ENCODE data around the gene ANGPTL2.
"Not testable (repeated sequence)": the region's sequence is repeated elsewhere in the genome, so short reads cannot be mapped to it uniquely, and the experiment has no call there.

Gene ANGPTL2

DNA sequence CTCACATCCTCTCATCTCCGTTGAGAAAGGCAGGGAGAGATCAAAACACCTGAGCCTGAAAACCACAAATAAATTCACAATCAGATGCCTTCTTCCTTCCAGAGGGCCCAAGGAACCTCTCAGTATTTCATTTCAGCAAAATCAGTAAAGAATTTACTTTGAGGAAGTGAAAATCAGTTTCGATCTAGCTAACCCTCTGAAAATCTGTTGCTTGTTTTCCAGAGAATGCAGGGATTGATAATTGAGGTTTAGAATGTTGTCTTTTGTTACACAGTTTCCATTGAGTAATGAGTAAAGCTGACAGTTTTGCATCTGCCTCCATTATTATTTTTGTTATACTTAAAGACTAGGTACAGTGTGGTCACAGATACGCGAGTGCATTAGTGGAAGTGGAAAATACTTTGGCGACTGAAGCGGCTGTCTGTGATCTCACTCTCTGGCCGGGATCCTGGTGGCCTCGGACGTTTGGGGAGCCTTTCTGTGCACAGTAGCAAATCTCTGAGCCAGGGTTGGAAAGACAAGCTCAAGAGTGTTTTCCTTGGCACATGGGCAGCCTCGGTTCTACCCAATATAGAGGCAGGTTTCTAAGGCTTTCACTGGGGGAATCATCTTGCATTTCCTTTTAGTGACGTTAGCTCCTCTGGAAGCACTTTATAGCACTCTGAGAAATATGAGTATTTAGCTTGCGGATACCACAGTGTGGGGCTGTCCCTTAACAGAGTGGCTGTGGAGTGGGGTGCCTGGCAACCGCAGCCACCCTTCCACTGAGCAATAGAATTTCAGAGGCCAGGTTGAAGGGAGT lies 32.2 kb upstream of the ANGPTL2 start:
- no peak for DNase-seq

DNA sequence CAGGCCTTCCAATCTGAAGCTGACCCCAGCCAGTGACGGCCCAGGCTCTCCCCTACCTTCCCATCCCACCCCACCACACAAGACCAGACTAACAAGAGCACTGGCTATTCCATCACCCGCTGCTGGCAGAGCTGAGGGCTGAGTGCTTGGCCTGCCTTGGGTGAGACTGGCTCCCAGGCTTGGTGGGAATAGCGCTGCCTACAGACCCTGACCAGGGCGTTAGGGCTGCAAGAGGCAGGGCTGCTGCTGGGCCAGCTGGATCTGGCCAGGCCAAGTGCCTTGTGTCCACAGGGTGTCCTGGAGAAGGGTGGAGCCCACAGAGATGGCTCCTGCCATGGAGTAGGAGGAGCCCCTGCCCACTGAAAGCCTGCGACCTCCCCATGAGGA lies 31.6 kb upstream of the ANGPTL2 start:
- no peak for DNase-seq

- DNase-seq: no peak
These were observed 31.1 kb upstream of the ANGPTL2 start for GRCh38 chr9:127153501-127153900.

DNA sequence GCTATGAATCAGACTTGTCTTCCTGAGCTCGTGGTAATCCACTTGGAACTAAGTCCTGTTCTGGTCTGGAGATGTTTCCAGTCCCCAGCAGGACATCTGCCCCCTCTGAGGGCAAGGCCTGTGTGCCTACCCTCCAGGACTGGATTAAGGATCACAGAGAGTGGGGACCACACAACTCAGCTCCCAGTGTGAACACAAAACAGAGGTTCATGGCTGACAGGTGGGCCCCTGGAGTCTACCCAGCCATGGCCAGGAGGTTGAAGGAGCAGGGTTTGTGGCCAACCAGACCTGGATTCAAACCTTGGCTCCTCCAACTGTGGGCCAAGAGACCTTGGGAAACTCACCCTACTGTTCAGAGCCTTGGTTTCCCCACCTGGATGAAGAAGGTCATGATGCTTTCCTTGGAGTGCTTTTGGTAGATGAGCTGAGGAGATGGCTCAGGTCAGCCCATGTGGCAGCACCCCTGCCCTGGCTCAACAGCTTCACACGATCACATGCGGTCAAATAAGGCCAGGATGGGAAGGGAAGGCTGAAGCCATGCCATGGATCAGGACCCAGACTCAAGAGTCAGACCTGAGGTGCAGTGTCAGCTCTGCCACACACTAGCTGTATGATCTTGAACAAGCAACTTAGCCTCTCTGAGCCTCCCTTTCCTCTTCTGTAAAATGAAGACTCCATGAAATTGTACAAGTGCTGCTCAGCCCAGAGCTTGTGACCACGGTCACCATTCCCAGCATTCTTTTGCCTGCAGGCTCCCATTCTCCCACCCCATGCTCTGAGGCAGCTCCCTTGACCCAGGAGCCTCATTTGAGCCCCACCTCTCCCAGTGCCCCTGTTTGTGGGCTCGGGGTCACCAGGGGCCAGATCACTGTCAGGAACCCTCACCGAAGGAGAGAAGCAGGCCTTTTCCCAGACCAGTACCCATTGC lies 27.3 kb upstream of the ANGPTL2 start:
- DNase-seq: no peak

GRCh38 chr9:127149010-127149409 lies 26.6 kb upstream of the ANGPTL2 start:
- DNase-seq: no peak

DNA sequence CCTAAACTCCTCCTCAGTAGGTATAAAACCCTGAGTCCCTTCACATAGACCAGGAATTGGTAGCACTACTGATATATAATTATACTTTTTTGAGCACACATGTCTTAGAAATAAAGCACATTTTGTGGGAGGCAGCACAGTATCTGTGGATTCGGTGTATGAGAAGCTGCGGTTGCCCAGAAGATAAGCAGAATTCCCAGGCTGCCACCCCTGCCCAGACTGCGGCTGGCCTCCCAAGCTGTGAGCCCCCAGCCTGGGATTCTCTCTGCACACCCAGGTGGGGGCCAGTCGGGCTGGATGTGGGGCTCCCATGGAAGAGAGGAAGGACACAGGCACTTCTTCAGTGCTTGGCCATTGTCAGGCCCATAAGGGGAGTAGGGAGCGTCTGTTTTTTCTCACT lies 25.6 kb upstream of the ANGPTL2 start:
- DNase-seq: no peak

DNA sequence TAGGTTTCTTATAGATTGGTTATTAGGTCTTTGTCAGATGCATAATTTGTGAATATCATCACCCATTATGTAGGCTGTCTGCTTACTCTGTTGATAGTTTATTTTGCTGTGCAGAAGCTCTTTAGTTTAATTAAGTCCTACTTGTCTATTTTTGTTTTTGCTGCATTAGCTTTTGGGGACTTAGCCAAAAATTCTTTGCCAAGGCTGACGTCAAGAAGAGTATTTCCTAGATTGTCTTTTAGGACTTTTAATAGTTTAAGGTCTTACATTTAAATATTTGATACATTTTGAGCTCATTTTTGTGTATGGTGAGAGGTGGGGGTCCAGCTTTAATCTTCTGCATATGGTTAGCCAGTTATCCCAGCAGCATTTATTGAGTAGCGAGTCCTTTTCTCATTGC lies 24.8 kb upstream of the ANGPTL2 start:
- DNase-seq: no peak

- DNase-seq: not testable (repeated sequence)
These were observed 24.4 kb upstream of the ANGPTL2 start for GRCh38 chr9:127146841-127147240.

GRCh38 chr9:127144670-127145445 lies 22.4 kb upstream of the ANGPTL2 start:
- DNase-seq: no peak

GRCh38 chr9:127143920-127144465 lies 21.6 kb upstream of the ANGPTL2 start:
- DNase-seq: no peak

GRCh38 chr9:127142931-127143464 lies 20.6 kb upstream of the ANGPTL2 start:
- no peak for DNase-seq

DNA sequence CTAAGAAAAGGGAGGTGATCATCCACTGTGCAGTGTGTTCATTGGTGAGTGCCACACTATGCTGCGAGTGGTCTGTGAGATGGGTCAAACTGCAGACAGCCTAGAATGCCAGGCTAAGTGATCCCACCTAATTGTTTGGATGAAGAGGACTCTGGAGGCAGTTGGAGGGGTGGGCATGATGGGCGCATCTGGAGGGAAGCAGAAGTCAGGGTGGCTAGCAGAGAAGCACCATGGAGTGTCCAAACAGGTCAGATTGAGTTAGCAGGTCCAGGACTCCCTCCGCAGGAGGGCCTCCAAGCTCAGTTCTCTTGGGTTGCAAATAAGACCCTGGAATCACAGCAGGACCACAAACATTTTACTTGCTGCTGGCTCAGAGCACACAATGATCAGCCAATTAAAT lies 19.9 kb upstream of the ANGPTL2 start:
- DNase-seq: no peak

DNA sequence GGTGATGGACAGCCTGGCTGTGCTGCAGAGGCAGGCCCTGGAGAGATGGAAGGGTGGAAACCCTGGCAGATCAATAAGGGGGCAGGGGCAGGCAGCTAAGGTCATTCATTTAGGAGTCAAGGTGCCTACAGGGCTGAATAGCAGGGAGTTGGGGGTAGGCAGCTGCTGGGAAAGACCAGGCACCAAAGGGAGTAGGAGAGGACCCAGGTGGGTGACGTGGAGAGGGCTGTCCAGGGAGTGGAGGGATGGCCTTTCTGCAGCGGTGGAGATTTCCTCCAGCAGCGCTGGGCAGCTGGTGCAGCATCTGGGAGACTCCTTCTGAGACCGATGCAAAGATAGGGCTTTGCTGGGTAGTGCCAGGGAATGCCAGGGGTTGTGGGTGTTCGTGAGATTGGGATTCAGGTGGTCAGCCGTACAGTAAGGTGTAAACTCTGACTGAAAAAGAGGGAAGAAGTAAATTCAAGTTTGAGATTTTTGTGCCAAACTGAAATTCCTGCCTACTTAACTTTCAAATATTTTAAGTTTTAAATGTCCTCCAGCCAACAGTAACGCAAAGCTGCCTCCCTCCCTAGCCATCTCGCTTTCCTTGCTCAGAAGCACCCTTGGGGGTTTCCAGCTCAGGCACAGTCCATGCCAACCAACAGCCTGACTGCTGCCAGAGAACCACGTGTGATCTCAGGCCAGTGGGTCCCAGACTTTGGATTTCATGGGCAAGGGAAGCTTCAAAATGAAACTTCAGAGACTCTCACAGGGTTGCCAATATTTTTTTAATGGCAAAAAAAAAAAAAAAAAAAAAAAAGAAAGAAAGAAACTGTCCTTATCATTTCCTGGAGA lies 18.6 kb upstream of the ANGPTL2 start:
- DNase-seq: no peak

GRCh38 chr9:127140181-127140580 lies 17.7 kb upstream of the ANGPTL2 start:
- no peak for DNase-seq

DNA sequence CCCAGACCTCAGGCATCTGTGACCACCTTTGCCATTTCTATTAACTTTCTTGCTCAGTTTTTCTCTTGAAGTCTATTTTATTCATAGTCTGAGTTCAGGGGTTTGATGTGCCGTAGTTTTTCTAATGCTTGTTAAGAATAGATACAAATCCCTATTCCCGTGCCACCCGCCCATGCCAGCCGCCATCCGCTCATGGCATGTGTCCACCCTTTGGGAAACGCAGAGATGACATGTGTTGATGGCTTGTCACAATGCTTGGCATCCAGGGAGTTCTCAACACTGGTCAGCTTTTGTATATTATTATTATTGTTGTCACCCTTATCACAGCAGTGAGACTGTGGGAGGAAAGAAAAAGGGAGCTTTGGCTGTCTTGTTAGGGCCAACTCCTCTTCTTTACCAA lies 17.3 kb upstream of the ANGPTL2 start:
- no peak for DNase-seq

DNA sequence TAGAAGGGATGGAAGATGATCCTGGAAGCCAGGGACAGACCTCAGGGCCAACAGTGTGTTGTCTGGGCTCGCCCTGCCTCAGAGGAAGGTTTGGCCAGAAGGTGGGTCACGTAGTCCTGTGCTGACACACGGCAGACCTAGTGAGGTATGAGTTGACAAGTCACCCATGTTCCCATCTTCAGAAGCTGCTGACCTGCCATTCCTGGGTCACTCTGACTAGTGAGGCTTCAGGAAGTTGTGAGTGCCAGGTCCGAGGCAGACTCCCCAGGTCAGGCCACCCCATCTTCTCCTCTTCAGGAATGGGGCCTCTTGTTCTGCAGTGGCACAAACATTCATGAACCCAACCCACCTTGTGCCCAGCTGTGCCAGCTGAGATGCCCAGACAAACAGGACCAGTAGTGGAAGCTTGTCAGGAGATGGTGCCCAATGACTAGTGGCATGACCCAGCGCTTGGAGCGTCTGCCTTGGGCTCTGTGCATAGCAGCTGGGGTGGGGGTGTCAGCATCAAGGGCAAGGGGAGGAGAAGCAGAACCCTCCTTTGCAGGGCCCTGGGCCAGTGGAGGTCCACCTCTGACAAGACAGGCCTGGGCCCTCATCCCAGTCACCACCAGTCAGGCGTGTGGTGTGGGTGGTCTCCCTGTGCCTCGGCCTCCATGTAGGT lies 16.8 kb upstream of the ANGPTL2 start:
- no peak for DNase-seq

GRCh38 chr9:127138444-127138843 lies 16.0 kb upstream of the ANGPTL2 start:
- no peak for DNase-seq

- no peak for DNase-seq
These were observed 15.4 kb upstream of the ANGPTL2 start for GRCh38 chr9:127137640-127138360.

DNA sequence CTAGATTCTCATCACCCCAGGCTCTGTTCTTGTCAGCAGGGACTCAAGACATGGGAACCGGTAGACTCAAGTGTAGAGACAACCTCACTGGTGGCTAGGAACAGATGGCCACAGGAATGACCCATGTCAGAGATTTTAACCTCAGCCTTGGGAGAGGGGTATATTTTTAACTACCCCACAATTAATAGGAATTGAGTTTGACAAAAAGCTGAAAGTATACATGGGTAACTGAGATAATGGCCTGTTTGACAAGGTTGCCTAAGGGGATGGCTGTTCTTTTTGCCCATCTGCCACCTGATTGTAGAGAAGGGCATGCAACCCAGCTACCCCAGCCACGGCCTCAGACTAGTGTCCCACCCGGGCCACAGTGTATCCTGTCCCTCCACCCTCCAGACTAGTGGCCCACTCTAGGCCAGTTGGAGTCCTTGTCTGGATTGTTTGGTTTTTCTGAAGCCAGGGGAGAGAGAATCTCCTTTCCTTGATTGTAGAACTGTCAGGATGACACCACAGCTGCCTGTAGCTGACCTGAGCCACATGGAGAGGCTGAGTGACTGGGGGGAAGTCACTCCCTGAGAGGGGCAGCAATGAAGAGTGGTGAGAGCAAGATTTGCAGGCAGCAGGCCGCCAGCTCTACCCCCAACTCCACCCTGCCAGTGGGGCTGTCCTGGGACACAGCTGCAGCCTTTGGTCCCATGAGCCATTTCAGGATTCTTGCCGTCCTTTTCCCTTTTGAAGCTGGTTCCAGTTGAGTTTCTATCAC lies 14.6 kb upstream of the ANGPTL2 start:
- DNase-seq: no peak

Data from bone marrow (tissue), 2 donors.